Measurements from ENCODE around the gene SPTB.

DNA sequence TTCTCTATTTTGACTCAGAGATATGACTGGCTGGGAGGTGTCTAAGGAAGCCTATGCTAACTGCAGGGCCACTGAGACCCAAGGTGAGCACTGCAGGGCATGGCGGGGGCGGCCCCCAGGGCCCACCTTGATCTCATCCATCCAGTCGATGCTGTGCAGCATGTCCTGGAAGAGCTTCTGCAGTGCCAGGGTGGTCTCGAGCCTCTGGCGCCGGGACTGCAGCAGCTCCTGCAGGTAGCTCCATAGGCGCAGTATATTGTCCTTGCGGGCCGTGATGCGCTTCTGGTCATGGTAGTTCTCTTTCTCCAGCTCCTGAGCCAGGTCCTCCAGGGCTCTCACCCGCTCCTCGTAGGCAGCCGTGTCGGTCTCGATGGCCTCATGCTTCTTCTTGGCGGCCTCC, 84.5 kb downstream of the SPTB start:
- TF ChIP-seq, protein P1, sequence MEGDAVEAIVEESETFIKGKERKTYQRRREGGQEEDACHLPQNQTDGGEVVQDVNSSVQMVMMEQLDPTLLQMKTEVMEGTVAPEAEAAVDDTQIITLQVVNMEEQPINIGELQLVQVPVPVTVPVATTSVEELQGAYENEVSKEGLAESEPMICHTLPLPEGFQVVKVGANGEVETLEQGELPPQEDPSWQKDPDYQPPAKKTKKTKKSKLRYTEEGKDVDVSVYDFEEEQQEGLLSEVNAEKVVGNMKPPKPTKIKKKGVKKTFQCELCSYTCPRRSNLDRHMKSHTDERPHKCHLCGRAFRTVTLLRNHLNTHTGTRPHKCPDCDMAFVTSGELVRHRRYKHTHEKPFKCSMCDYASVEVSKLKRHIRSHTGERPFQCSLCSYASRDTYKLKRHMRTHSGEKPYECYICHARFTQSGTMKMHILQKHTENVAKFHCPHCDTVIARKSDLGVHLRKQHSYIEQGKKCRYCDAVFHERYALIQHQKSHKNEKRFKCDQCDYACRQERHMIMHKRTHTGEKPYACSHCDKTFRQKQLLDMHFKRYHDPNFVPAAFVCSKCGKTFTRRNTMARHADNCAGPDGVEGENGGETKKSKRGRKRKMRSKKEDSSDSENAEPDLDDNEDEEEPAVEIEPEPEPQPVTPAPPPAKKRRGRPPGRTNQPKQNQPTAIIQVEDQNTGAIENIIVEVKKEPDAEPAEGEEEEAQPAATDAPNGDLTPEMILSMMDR (IDR thresholded peaks at IDR 0.05; ENCODE audit: low read depth, low read length): no peak
- no peak for TF ChIP-seq EZH2phosphoT487 (IDR thresholded peaks at IDR 0.05; ENCODE audit: low read depth)
